ENCODE results near the gene SMYD3.

DNA sequence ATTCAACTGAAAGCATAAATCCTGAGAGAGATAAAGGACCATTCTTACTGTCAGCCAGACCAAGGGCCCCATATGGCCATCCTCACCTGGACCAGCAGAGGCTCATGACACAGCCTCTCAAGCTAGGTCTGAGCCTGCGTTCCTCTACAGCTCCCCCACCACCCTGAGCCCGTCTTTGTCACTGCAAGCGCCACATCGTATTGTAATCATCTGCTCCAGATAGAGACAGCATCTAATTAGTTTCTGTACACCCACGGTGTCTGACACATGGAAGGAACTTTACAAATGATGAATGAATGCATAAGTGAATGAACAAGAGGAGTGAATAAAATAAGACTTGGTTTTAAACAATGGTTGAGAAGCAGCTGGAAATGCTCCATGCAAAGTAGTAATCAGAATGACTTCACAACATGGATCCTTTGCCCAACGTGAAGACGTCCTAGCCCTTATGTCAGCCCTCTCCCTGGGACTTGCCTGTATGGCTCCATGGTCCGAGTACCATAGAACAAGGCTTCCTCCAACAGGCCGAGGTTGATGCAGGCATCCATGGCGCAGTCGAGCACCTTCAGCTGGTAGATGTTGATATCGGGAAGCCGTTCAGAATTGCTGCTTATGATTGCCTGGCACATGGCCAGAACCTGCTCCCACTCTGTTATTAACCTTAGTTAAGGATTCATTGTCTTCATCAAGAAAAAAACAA is 648.9 kb downstream of the SMYD3 start:
- TF ChIP-seq, protein P1, sequence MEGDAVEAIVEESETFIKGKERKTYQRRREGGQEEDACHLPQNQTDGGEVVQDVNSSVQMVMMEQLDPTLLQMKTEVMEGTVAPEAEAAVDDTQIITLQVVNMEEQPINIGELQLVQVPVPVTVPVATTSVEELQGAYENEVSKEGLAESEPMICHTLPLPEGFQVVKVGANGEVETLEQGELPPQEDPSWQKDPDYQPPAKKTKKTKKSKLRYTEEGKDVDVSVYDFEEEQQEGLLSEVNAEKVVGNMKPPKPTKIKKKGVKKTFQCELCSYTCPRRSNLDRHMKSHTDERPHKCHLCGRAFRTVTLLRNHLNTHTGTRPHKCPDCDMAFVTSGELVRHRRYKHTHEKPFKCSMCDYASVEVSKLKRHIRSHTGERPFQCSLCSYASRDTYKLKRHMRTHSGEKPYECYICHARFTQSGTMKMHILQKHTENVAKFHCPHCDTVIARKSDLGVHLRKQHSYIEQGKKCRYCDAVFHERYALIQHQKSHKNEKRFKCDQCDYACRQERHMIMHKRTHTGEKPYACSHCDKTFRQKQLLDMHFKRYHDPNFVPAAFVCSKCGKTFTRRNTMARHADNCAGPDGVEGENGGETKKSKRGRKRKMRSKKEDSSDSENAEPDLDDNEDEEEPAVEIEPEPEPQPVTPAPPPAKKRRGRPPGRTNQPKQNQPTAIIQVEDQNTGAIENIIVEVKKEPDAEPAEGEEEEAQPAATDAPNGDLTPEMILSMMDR (conservative IDR thresholded peaks at IDR 0.05; ENCODE audit: low read length) = no peak
- no peak for TF ChIP-seq EZH2phosphoT487 (IDR thresholded peaks at IDR 0.05; ENCODE audit: borderline replicate concordance)

Measured in Loucy (cell line).